ENCODE measurements around the gene MLST8. TPM values are rescaled to one million over a fixed set of nuclear protein-coding genes. Genes with fewer than 3 reads are reported as not detected.

MLST8 gene
- polyA plus RNA-seq, 1 donor (not counting 4 experiments of a cell fraction or from before 2014, with no cell fraction given): 35.7 TPM

DNA sequence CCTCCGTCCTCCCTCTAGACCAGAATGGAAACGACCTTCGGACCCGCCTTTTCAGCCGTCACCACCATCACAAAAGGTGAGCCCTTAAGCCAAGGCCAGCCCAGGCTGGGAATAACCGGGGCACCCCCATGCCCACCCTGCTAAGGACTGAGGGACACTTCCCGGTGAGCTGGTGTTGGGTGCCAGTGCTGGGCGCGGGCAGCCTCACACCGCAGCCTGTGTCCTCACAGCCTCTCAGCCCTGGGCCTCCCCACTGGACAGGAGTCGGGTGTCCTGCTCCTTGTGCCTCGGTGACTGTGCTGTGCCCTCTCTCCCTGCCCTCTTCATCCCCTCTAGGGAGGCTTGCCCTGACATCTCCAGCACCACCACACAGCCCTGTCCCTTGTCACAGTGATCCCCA, 39.4 kb upstream of the MLST8 start:
- Histone ChIP-seq H3K27ac (ENCODE audit: control insufficient read depth, insufficient read depth, low read length) (no peak overlapping the region), H3K9me3 (ENCODE audit: control insufficient read depth, low read depth, low read length) (no peaks in the 10 kb centered on the region), H3K27me3 (ENCODE audit: control insufficient read depth, extremely low read depth, insufficient read depth, low read length) (no peaks in the 10 kb centered on the region), H3K36me3 (ENCODE audit: control insufficient read depth in 2 of 2, extremely low read depth in 1 of 2, insufficient read depth in 2 of 2, low read length in 2 of 2) (peaks cover 17 to 29% of the 10 kb centered on the region in 2 experiments), H3K79me2 (ENCODE audit: control insufficient read depth, insufficient read depth, low read length) (peaks cover 26% of the 10 kb centered on the region), H2AFZ (ENCODE audit: control insufficient read depth, low read length) (no peak overlapping the region), H3K9me1 (ENCODE audit: control insufficient read depth, extremely low read depth, insufficient read depth, low read length) (no peaks in the 10 kb centered on the region), H3K4me1 (ENCODE audit: control insufficient read depth, extremely low read depth, insufficient read depth, low read length) (peaks cover 28% of the 10 kb centered on the region), H3K4me3 (ENCODE audit: control insufficient read depth in 2 of 3, extremely low read depth in 1 of 3, insufficient read depth in 2 of 3, low read depth in 1 of 3, low read length in 3 of 3) (no peak overlapping the region), H3K4me2 (ENCODE audit: control insufficient read depth, extremely low read depth, insufficient read depth, low read depth, low read length) (no peak overlapping the region), H4K20me1 (ENCODE audit: control insufficient read depth, extremely low read depth, insufficient read depth, low read length) (peaks cover 17% of the 10 kb centered on the region), H3K9ac (ENCODE audit: control insufficient read depth, extremely low read depth, insufficient read depth, low read length) (no peak overlapping the region)
- FAIRE-seq (no peak), DNase-seq (ENCODE audit: low read depth, low spot score) (no peak)
- dilution Hi-C loops (cut with MboI; ENCODE audit: extremely low pct_ligation_motif_present, low sequenced_read_pairs): no loop called here
- TF ChIP-seq EZH2 (IDR thresholded peaks at IDR 0.05; ENCODE audit: low read length): no peak

DNA sequence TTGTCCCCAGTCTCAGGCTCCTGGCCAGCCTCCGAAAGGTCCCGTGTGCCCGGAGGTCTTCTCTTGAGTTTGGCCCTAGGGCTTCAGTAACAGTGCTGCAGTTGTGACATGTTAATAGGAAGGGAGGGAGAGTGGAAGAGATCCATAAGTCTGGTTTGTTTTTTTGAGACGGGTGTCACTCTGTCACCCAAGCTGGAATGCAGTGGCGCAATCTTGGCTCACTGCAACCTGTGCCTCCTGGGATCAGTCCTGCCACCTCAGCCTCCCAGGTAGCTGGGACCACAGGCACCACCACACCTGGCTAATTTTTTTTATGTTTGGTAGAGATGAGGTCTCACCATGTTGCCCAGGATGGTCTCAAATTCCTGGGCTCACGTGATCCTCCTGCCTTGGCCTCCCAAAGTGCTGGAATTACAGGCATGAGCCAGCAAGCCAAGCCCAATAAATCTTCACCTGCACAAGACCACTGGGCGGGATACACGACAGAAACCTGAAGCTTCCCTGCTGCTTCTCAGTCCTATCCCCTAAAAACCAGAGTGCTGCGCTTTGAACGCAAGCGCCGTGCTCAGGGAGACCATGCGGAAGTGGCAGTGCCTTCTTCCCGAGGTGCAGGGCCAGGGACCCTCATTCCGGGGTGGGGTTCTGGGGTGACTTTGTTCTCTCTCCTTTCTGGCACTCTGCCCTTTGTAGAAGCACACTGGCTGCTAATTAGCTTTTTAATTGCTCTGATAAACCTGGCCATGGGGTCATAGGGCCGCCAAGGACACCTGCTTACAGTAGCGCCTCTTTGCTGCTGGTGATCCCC, 38.8 kb upstream of the MLST8 start:
- H3K27me3 ChIP-seq (ENCODE audit: control insufficient read depth, extremely low read depth, insufficient read depth, low read length): no peaks in the 10 kb centered on the region
- peaks cover 15% of the 10 kb centered on the region for H4K20me1 ChIP-seq (ENCODE audit: control insufficient read depth, extremely low read depth, insufficient read depth, low read length)
- H3K9me3 ChIP-seq (ENCODE audit: control insufficient read depth, low read depth, low read length): no peaks in the 10 kb centered on the region
- TF ChIP-seq, protein P1, sequence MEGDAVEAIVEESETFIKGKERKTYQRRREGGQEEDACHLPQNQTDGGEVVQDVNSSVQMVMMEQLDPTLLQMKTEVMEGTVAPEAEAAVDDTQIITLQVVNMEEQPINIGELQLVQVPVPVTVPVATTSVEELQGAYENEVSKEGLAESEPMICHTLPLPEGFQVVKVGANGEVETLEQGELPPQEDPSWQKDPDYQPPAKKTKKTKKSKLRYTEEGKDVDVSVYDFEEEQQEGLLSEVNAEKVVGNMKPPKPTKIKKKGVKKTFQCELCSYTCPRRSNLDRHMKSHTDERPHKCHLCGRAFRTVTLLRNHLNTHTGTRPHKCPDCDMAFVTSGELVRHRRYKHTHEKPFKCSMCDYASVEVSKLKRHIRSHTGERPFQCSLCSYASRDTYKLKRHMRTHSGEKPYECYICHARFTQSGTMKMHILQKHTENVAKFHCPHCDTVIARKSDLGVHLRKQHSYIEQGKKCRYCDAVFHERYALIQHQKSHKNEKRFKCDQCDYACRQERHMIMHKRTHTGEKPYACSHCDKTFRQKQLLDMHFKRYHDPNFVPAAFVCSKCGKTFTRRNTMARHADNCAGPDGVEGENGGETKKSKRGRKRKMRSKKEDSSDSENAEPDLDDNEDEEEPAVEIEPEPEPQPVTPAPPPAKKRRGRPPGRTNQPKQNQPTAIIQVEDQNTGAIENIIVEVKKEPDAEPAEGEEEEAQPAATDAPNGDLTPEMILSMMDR (optimal IDR thresholded peaks at IDR 0.05 in 1 of 3, IDR thresholded peaks at IDR 0.05 in 1 of 3, conservative IDR thresholded peaks at IDR 0.05 in 1 of 3; ENCODE audit: extremely low read depth in 1 of 3, insufficient read depth in 2 of 3, low read length in 3 of 3): no peak
- TF ChIP-seq EZH2 (IDR thresholded peaks at IDR 0.05; ENCODE audit: low read length): no peak
- peaks cover 23% of the 10 kb centered on the region for H3K4me1 ChIP-seq (ENCODE audit: control insufficient read depth, extremely low read depth, insufficient read depth, low read length)
- dilution Hi-C loops (cut with MboI; ENCODE audit: extremely low pct_ligation_motif_present, low sequenced_read_pairs): no loop called here
- H3K4me2 ChIP-seq (ENCODE audit: control insufficient read depth, extremely low read depth, insufficient read depth, low read depth, low read length): no peak overlapping the region
- H3K9ac ChIP-seq (ENCODE audit: control insufficient read depth, extremely low read depth, insufficient read depth, low read length): no peak overlapping the region
- FAIRE-seq: no peak
- no peak overlapping the region for H2AFZ ChIP-seq (ENCODE audit: control insufficient read depth, low read length)
- no peak overlapping the region for H3K4me3 ChIP-seq (ENCODE audit: control insufficient read depth in 2 of 3, extremely low read depth in 1 of 3, insufficient read depth in 2 of 3, low read depth in 1 of 3, low read length in 3 of 3)
- H3K36me3 ChIP-seq (ENCODE audit: control insufficient read depth in 2 of 2, extremely low read depth in 1 of 2, insufficient read depth in 2 of 2, low read length in 2 of 2): peaks cover 19 to 29% of the 10 kb centered on the region in 2 experiments
- peaks cover 26% of the 10 kb centered on the region for H3K79me2 ChIP-seq (ENCODE audit: control insufficient read depth, insufficient read depth, low read length)
- no peak for DNase-seq (ENCODE audit: low read depth, low spot score)
- no peaks in the 10 kb centered on the region for H3K9me1 ChIP-seq (ENCODE audit: control insufficient read depth, extremely low read depth, insufficient read depth, low read length)
- no peak overlapping the region for H3K27ac ChIP-seq (ENCODE audit: control insufficient read depth, insufficient read depth, low read length)

Data from keratinocyte (primary cell).